GM21717 (cell line): ENCODE results near the gene CCNB1.
"Not testable (repeated sequence)": the region's sequence is repeated elsewhere in the genome, so short reads cannot be mapped to it uniquely, and the experiment has no call there.

Experiments
- ATAC-seq: cut with Tn5 transposase; IDR thresholded peaks from one replicate; pipeline ENCODE4 v1.9.1; 2021; ENCODE audit warnings: mild to moderate bottlenecking, moderate library complexity; ENCODE audit not compliant: unreplicated experiment

Gene CCNB1

GRCh38 chr5:69181659-69182293 lies 14.8 kb downstream of the CCNB1 start:
- ATAC-seq = not testable (repeated sequence)

GRCh38 chr5:69184621-69185020 lies 17.7 kb downstream of the CCNB1 start:
- ATAC-seq = no peak

DNA sequence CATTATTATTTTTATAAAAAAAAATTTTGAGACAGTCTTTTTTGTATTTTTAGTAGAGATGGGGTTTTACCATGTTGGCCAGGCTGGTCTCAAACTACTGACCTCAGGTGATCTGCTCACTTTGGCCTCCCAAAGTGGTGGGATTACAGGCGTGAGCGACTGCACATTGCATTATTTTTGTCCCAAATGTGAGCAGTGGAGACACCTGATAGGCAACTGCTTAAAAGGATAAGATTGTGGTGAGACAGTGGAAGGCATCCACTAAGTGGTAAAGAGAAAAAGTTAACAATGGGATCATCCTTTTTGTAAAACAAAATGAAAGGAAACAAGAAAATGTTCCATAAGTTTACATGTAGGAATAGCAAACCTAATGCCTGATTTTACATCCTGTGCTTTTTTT lies 20.4 kb downstream of the CCNB1 start:
- no peak for ATAC-seq

- no peak for ATAC-seq
These were observed 21.8 kb downstream of the CCNB1 start for GRCh38 chr5:69188811-69189161.

- peak; percentile 97 for ATAC-seq
These were observed 22.5 kb downstream of the CCNB1 start, which contains the start of gene CENPH for GRCh38 chr5:69189162-69190086. Gene CENPH, plus strand, starts transcription at chr5:69189583. Its CDS starts 52 bp downstream, at chr5:69189635.

GRCh38 chr5:69202497-69202896 lies 35.5 kb downstream of the CCNB1 start:
- no peak for ATAC-seq

- ATAC-seq = no peak
These were observed 39.7 kb downstream of the CCNB1 start for GRCh38 chr5:69206528-69207190.

- ATAC-seq = no peak
These were observed 42.7 kb downstream of the CCNB1 start for GRCh38 chr5:69209602-69210001.

DNA sequence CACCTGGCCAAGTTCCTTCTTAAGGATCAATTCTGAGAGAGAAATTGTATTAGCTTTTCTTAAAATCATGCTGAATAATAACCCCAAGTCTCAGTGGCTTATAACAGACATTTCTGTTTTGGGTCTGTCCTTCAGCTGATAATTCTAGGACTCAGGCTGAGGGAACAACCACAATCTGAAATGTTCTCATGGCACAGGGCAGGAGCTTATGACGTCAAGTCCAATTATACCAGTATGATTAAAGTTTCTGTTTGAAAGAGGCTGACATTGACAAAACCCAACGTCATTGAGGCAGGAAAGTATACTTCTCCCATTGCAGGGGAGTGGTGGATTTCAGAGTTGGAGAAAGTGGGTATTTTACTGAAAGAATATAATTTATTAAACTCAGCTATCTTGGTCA lies 44.2 kb downstream of the CCNB1 start:
- no peak for ATAC-seq

DNA sequence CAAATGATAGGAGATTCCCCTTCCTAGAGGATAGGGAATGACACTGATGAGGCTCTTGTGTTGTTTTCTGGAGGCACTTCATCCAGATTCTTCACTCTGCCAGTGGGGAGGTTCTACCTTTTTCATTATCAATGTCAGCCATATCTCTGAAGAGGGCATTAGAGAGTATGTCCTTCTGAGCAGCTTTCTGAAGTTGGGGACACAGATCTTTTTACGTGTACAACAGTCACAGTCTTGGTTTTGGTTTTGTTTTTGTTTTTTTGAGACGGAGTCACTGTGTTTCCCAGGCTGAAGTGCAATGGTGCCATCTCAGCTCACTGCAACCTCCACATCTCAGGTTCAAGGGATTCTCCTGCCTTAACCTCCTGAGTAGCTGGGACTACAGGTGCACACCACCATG lies 45.1 kb downstream of the CCNB1 start:
- ATAC-seq = no peak

- ATAC-seq = no peak
These were observed 46.7 kb downstream of the CCNB1 start for GRCh38 chr5:69213513-69214215.

- no peak for ATAC-seq
These were observed 50.2 kb downstream of the CCNB1 start for GRCh38 chr5:69217151-69217511.

- peak; percentile 91 for ATAC-seq
These were observed 50.9 kb downstream of the CCNB1 start for GRCh38 chr5:69217548-69218526.

- no peak for ATAC-seq
These were observed 53.0 kb downstream of the CCNB1 start for GRCh38 chr5:69219939-69220338.

DNA sequence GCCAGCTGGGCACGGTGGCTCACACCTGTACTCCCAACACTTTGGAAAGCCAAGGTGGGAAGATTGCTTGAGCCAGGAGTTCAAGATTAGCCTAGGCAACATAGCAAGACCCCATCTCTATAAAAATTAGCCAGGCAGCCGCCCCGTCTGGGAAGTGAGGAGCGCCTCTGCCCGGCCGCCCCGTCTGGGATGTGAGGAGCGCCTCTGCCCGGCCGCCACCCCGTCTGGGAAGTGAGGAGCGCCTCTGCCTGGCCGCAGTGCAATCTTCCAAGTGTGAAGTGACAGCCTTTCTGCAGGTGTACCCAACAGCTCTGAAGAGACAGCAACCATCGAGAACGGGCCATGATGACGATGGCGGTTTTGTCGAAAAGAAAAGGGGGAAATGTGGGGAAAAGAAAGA lies 53.4 kb downstream of the CCNB1 start:
- not testable (repeated sequence) for ATAC-seq

DNA sequence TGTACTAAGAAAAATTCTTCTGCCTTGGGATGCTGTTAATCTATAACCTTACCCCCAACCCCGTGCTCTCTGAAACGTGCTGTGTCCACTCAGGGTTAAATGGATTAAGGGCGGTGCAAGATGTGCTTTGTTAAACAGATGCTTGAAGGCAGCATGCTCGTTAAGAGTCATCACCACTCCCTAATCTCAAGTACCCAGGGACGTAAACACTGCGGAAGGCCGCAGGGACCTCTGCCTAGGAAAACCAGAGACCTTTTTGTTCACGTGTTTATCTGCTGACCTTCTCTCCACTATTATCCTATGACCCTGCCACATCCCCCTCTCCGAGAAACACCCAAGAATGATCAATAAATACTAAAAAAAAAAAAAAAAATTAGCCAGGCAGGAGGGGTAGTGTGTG lies 53.9 kb downstream of the CCNB1 start:
- ATAC-seq = not testable (repeated sequence)

- no peak for ATAC-seq
These were observed 57.6 kb downstream of the CCNB1 start for GRCh38 chr5:69224520-69224919.

- ATAC-seq = no peak
These were observed 58.9 kb downstream of the CCNB1 start for GRCh38 chr5:69225860-69226259.
